GM20000 (cell line): ENCODE measurements around the gene TMSB10.

Experiments
- DNase-seq: peaks from one replicate; pipeline ENCODE4 v3.0.0; 2012; ENCODE audit warnings: low spot score
- TF ChIP-seq, protein P1 (sequence below): IDR thresholded peaks from 2 replicates; pipeline ENCODE4 v1.5.1; 2012; ENCODE audit warnings: mild to moderate bottlenecking, control low read depth; ENCODE audit errors: extremely low read depth, missing control alignments

Gene TMSB10

DNA sequence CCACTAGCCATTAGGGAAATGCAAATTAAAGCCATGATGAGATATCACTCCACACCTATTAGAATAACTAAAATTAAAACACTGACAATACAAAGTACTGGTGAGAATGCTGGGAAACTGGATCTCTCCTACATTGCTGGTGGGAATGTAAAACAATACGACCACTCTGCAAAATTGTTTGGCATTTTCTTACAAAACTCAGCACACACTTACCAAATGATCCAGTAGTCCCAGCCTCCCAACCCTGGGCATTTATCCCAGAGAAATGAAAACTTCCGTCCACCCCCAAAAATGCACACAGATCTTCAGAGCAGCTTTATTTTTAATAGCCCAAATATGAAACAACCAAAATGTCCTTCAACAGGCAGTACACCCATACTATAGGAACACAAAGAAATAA lies 8.9 kb upstream of the TMSB10 start:
- TF ChIP-seq, protein P1, sequence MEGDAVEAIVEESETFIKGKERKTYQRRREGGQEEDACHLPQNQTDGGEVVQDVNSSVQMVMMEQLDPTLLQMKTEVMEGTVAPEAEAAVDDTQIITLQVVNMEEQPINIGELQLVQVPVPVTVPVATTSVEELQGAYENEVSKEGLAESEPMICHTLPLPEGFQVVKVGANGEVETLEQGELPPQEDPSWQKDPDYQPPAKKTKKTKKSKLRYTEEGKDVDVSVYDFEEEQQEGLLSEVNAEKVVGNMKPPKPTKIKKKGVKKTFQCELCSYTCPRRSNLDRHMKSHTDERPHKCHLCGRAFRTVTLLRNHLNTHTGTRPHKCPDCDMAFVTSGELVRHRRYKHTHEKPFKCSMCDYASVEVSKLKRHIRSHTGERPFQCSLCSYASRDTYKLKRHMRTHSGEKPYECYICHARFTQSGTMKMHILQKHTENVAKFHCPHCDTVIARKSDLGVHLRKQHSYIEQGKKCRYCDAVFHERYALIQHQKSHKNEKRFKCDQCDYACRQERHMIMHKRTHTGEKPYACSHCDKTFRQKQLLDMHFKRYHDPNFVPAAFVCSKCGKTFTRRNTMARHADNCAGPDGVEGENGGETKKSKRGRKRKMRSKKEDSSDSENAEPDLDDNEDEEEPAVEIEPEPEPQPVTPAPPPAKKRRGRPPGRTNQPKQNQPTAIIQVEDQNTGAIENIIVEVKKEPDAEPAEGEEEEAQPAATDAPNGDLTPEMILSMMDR: no peak
- DNase-seq: no peak

DNA sequence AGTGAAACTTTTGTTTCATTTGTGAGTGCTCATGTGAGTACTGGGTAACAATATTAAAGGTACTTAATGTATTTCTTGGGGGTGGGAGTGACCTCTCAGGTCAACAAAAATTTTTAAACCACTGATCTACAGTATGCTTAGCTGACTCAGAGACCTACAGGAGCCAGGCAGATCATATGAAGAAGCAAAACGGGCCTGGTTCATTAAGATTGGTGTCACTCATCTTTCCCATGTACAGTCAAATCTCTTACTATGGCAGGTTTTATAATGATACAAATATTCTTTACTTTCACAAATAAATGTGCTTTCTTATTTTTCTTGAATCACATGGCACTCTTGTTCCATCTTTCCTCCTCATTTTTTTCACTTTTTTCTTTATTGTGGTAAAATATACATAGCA lies 7.7 kb upstream of the TMSB10 start:
- DNase-seq: no peak
- TF ChIP-seq, protein P1: no peak

DNA sequence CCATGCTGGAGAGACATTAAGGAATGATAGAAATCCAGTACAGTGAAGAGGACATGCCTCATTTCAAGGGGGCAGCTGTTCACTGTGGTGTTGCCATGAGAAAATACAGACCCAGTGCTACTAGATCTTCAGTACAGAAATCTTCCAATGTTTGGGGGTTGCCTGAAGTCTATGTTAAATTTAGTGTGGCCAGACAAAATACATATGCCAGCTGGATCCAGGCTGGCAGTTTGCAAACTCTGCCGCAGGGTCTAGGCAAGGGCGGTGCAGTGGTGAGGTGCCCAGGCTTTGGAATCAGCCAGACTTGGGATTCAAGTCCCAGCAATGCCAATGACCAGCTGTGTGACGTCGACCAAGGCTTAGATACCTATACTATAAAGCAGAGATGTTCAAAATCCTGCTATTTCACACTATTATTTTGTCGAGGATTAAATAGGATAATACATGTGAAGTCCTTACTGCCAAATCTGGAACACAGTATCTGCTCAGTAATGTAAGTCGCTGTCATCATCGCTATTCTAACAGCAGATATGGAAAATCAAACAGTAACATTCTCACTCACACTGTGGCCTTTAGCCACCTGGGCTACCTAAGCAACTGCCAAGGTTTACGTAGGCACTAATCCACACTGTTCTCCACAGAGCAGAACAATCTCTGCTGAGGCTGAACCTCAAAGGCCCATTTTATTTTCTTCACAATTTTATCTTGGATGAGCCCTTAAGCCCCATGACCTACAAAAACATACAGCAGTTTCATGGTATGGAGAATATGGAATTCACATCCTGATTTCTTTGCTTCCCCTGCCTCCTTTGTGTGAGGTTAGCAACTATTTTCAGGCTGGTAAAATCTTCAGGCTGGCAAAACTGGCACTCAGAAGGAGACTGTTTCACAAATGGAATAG lies 5.9 kb upstream of the TMSB10 start:
- TF ChIP-seq, protein P1: no peak
- no peak for DNase-seq

DNA sequence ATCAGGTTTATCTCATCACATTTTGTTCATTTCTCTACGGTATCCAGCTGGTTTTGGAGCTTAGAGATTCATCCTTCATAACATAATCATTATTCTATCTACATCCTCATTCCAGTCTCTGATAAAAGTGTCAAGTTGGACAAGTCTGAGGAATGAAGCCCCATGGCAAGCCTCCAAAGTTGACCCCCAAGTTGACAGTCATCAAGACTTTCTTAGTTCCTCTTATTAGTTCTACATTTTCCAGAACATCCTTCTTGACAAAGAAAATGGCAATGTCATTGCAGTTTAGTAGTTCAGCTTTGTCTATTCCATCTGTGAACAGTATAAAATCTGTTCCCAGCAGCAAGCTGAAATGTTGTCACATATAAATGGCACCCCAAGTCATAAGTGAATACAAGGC lies 4.5 kb upstream of the TMSB10 start:
- DNase-seq: no peak
- TF ChIP-seq, protein P1: no peak

DNA sequence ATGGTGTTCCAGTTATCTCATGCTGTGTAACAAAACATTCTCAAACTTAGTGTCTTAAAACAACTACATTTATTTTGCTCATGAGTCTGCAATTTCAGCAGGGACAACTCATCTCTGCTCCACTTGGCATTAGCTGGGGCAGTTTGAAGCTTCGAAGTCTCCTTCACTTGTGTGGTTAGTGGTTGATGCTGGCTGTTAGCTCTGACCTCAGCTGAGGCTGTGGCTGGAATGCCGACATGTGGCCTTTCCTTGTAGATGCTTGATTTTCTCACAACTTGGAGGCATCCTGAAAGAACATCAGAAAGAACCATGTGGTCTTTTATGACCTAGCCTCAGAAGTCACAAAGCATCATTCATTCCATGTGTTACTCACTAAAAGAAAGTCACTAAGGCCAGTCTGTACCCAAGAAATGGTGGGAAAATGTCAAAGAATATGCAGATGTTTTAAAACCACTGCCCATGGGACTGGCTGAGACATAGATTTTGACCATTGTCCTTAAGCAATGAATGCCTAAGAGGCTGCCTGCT lies 3.8 kb upstream of the TMSB10 start:
- no peak for DNase-seq

DNA sequence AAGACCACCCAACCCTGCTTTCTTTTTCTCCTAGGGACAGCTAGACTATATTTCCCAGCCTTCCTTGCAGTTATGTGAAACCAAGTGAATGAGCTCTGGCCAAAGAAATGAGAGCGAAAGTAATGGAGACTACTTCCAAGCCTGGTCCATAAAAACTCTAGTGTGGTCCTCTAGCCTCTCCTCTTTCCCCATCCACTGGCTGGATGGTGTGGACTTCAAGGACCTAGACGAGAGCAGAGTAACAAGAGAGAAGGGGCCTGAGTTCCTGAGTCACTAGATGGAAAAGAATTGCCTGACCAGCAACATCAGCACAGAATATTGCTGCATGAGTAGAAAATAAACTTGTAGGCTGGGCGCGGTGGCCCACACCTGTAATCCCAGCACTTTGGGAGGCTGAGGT lies 2.9 kb upstream of the TMSB10 start:
- TF ChIP-seq, protein P1: no peak
- no peak for DNase-seq

More for the DNA sequence above, 3.8 kb upstream of the TMSB10 start:
- TF ChIP-seq, protein P1: no peak

DNA sequence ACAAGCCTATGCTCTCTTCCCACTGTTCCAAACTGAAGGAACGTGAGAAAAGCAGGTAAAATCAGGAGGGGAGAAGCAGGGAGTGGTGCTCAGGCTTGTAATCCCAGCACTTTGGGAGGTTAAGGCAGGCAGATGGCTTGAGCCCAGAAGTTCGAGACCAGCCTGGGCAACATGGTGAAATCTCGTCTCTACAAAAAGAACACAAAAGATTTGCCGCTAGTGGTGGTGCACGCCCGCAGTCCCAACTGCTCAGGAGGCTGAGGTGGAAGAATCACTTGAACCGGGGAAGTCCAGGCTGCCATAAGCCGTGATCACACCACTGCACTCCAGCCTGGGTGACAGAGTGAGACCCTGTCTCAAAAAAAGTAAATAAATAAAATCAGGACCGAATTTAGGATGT lies 1.3 kb upstream of the TMSB10 start:
- TF ChIP-seq, protein P1: no peak
- DNase-seq: no peak
